IPS DF 6.9 (cell line): ENCODE measurements around the gene KLHL3.

Source experiments
- DNase-seq: peaks from one replicate; pipeline ENCODE4 v3.0.0-alpha.2; 2013; ENCODE audit warnings: low read depth, low spot score
- H3K27ac ChIP-seq: one replicate; pipeline ENCODE4 v1.5.1; 2013; ENCODE audit warnings: low read length, control low read depth
- H3K27me3 ChIP-seq: 2 replicates; pipeline ENCODE4 v1.6.1; 2013; ENCODE audit warnings: mild to moderate bottlenecking, low read length; ENCODE audit not compliant: control insufficient read depth, insufficient read depth
- H3K36me3 ChIP-seq: 2 replicates; pipeline ENCODE4 v1.6.1; 2013; ENCODE audit warnings: low read length; ENCODE audit not compliant: control insufficient read depth, insufficient read depth
- H3K4me1 ChIP-seq: 2 replicates; pipeline ENCODE4 v1.6.1; 2013; ENCODE audit warnings: low read length; ENCODE audit not compliant: control insufficient read depth, insufficient read depth
- H3K4me3 ChIP-seq: 2 replicates; pipeline ENCODE4 v1.5.1; 2013; ENCODE audit warnings: mild to moderate bottlenecking, low read length
- H3K9me3 ChIP-seq: 2 replicates; pipeline ENCODE4 v1.6.1; 2013; ENCODE audit warnings: low read length, inconsistent platforms; ENCODE audit not compliant: control insufficient read depth, insufficient read depth
- WGBS: extraction: QIAGEN DNeasy Blood & Tissue Kit; methylation state at CpG from one replicate; pipeline ENCODE4 v1.1.7; 2013; ENCODE audit warnings: mixed read lengths, missing lambda C conversion rate; ENCODE audit not compliant: insufficient read length, insufficient coverage; 5-methylcytosine and 5-hydroxymethylcytosine counted together

The KLHL3 gene

DNA sequence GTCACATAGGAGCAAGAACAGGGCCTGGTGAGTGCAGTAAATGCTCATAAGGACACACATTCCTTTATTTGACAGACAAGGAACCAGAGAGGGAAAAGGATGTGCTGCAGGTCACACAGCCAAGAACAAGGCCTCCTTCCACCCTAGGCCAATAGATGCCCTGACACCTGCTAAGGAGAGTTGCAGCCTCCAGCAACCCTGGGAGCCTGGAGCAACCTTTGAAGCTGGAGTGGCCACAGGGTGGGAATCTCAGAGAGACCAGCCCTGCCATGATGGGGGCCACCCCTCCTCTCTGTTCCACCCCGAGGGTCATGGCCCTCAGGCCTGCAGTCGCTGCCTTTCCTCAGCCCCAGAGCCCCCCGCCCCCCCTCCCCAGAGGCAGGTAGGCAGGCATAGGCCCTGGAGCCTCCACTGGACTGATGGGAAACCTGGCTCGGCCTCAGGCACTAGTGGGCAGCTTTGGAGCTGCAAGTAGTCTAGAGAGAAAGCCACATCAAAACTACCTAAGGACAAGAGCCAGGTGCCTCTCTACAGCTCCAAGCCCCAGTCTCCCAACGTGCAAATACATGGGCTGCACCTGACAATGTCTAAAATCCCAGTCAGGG is 120.6 kb downstream of the KLHL3 start:
- Histone ChIP-seq H3K27me3 (no peaks in the 10 kb centered on the region), H3K27ac (no peak overlapping the region), H3K4me1 (no peaks in the 10 kb centered on the region), H3K4me3 (no peak overlapping the region), H3K36me3 (no peaks in the 10 kb centered on the region), H3K9me3 (no peaks in the 10 kb centered on the region)
- DNase-seq, result no peak
- no CpG with 5 or more reads among the region's 5 CpGs for WGBS

DNA sequence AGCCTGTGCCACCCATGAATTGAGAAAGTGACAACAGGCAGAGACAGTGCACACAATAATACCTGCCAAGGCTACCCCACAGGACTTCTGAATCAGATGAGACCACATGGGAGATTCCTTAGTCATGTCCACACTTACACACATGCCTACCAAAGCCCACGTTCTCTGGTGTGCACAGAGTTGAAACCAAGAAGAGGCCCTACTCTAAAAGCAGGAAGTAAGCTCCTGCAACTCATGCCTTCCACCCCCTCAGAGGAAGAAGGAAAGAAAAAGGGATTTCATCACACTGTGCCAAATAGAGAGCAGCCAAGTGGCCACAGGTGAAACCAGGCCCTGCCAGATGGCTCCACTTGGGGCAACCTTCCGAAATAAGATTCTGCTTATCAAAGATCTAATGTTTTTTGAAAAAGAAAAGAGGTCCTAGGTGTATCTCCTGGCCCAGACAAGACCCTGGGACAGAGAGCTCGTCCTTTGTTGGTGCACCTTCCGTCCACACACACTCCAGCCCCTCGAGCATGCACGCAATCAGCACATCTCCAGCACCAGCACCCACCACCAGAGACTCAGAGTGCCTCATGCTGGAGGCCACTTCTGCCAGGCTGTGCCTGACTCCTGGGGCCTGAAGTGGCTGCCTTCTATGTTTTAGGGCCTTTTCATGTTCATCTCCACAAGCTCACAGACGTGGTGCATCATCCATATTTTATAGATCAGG is 122.2 kb downstream of the KLHL3 start:
- no peak for DNase-seq
- no peak overlapping the region for H3K27ac ChIP-seq
- no peak overlapping the region for H3K4me3 ChIP-seq
- WGBS, result no CpG with 5 or more reads among the region's 7 CpGs
- no peaks in the 10 kb centered on the region for H3K27me3 ChIP-seq
- no peaks in the 10 kb centered on the region for H3K36me3 ChIP-seq
- H3K9me3 ChIP-seq, result no peaks in the 10 kb centered on the region
- no peaks in the 10 kb centered on the region for H3K4me1 ChIP-seq

DNA sequence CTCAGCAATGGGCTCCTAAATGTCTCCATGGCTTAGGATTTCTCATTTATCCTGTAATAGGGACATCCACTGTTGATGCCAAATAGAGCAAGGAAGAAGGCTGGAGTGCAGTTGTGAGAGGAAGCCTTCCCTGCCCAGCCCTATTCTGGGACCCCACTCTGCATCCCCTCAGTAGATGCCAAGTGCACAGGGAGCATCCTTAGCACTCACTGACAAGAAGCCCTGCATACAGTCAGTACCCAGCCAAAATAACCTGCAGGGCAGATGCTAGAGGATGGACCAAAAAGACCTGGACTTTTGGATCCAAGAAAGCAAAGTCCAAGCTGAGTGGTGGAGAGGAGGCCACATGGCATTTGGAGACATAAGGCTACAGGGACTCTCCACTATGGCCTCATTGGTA is 123.3 kb downstream of the KLHL3 start:
- no peak for DNase-seq
- no peaks in the 10 kb centered on the region for H3K36me3 ChIP-seq

DNA sequence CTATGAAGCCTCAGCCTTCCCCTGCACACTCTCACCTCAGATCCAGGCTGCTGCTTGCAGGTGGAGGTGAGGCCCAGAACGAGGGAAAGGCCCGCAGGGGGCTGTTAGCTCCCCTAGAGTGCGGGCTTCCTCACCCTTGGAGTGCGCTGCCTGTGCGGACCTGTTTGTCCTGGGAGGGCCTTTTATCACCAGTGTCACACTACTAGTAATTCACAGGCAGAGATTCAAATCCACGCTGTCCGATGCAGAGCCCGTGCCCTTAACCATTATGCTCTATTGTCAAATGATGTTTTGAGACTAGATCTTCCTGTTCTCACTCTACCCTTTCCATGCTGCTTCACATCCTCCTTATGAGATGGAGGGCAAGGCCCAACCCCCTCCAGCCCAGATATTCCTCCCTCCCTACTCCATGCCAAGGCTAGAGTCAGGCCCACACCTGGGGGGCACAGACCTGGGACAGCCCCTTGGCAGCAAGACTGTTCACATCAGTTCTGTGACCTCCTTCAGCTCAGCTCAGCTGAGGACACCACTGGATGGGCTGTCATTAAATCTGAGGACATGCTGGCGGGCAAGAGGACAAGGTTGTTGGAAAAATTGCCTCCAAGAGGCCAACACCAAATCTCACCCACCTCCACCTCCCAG is 124.0 kb downstream of the KLHL3 start:
- Histone ChIP-seq H3K4me1 (no peaks in the 10 kb centered on the region), H3K27ac (no peak overlapping the region), H3K4me3 (no peak overlapping the region), H3K36me3 (no peaks in the 10 kb centered on the region), H3K27me3 (no peaks in the 10 kb centered on the region), H3K9me3 (no peaks in the 10 kb centered on the region)
- DNase-seq, result no peak
- WGBS, result no CpG with 5 or more reads among the region's 9 CpGs

More for the DNA sequence above, 123.3 kb downstream of the KLHL3 start:
- Histone ChIP-seq H3K27me3 (no peaks in the 10 kb centered on the region), H3K27ac (no peak overlapping the region), H3K4me1 (no peaks in the 10 kb centered on the region), H3K9me3 (no peaks in the 10 kb centered on the region), H3K4me3 (no peak overlapping the region)

DNA sequence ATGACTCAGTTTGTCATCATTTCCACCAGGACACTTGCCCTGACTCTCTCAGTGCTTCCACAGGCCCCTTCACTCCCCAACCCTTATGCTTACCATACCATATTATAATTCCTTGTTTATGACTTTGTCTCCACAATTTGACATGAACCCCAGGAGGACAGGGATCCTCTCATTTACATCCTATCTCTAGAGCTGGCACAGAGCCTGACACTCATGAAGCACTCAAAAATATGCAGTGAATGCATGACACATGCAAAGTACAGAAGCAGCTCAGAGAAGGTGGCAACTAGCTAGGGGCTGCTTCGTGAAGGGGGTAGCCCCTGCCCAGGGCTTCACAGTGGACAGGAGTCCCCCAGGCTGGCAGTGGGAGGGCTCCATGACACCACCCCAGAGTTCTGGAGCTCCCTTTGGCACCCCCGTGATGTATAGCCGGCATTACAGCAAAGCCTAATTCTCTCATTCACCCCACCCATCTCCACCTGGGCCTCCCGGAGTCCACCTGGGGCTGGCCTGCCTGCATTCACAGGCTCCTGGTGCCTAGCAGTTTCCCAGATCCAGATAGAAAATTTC is 124.8 kb downstream of the KLHL3 start:
- WGBS, result no CpG with 5 or more reads among the region's 4 CpGs

DNA sequence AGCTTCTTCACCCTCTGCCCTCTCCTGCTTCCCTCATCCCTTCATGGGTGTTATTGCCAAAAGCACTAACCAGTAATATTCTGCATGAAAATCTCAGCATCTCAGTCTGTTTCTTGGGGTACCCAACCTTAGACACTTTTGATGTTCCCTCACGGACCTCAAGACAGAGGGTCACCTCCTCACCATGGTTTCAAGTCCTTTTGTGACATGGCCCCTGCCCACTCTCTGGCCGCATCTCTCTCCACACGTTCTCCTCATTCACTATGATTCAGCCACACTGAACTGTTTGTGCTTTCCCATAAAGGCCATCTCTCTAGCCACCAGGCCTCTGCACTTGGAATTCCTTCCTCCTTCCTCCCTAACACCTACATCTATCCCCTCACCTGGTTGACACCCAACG is 125.3 kb downstream of the KLHL3 start:
- Histone ChIP-seq H3K9me3 (no peaks in the 10 kb centered on the region), H3K36me3 (no peaks in the 10 kb centered on the region), H3K27me3 (no peaks in the 10 kb centered on the region), H3K4me3 (no peak overlapping the region), H3K27ac (no peak overlapping the region), H3K4me1 (no peaks in the 10 kb centered on the region)
- no CpG with 5 or more reads among the region's 4 CpGs for WGBS
- DNase-seq, result no peak

More for the DNA sequence above, 124.8 kb downstream of the KLHL3 start:
- H3K27me3 ChIP-seq, result no peaks in the 10 kb centered on the region
- no peaks in the 10 kb centered on the region for H3K4me1 ChIP-seq
- H3K4me3 ChIP-seq, result no peak overlapping the region
- H3K27ac ChIP-seq, result no peak overlapping the region
- no peak for DNase-seq
- H3K36me3 ChIP-seq, result no peaks in the 10 kb centered on the region
- no peaks in the 10 kb centered on the region for H3K9me3 ChIP-seq

DNA sequence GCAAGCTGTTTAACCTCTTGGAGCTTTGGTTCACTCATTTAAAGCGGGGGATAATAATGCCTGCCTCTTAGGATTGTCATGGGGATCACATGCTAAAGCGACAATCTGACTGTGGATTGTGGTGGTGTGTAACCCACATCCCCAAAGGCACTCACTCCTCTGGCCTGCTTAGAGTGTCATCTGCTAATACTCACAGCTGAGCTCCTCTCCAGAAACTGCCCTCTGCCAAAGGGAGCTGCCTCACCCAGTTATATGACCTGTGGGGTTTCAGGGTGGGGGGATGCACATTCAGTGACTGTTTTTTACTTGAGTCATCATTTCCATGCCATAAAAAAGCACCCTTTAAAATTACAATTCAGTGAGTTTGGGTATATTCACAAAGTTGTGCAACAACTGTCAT is 126.8 kb downstream of the KLHL3 start:
- no peak overlapping the region for H3K4me3 ChIP-seq
- no peaks in the 10 kb centered on the region for H3K9me3 ChIP-seq
- H3K36me3 ChIP-seq, result no peaks in the 10 kb centered on the region
- H3K27ac ChIP-seq, result no peak overlapping the region
- no CpG with 5 or more reads among the region's 2 CpGs for WGBS
- DNase-seq, result no peak
- no peaks in the 10 kb centered on the region for H3K27me3 ChIP-seq
- no peaks in the 10 kb centered on the region for H3K4me1 ChIP-seq

DNA sequence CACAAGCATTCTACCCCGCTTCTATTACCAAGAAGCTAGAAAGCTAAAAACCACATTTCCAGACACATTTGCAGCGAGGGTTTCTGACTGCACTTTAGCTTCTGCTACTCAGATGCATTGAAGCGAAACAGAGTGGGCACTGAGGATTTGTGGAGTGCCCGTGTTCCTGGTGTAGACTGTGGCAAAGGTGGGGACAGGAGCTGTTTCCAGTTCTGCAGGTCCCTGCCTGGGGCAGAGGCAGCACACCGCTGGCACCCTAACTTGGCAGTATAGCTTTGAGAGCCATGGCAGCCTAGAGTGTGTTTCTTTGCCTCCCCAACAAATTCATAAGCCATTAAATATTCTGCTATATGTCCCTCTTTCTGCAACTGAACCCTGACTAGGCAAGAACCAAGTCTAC is 128.1 kb downstream of the KLHL3 start:
- no peak overlapping the region for H3K4me3 ChIP-seq
- no peaks in the 10 kb centered on the region for H3K36me3 ChIP-seq
- no peak overlapping the region for H3K27ac ChIP-seq
- no peak for DNase-seq
- no peaks in the 10 kb centered on the region for H3K27me3 ChIP-seq
- no peaks in the 10 kb centered on the region for H3K9me3 ChIP-seq
- H3K4me1 ChIP-seq, result no peaks in the 10 kb centered on the region
- whole genome bisulfite sequencing, result no CpG with 5 or more reads among the region's 5 CpGs

DNA sequence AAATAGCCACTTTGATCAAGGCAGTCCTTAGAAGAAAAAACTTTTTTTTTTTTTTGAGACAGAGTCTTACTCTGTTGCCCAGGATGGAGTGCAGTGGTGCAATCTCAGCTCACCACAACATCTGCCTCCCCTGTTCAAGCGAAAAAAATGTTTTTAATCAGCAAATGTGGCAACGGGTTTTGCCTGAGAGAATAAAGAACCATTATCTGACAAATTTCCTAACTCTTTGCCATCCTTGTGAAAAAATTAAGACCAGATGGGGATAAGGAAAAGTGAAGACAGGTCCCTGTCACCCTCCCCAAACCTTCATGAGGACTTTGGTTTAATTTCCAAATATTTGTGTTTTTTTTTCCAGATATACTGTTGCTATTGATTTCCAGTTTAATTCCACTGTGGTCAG is 129.5 kb downstream of the KLHL3 start:
- WGBS, result no CpG with 5 or more reads among the region's 2 CpGs
- Histone ChIP-seq H3K36me3 (no peaks in the 10 kb centered on the region), H3K27me3 (no peaks in the 10 kb centered on the region), H3K4me3 (no peak overlapping the region), H3K27ac (no peak overlapping the region), H3K9me3 (no peaks in the 10 kb centered on the region), H3K4me1 (no peaks in the 10 kb centered on the region)
- DNase-seq, result no peak

DNA sequence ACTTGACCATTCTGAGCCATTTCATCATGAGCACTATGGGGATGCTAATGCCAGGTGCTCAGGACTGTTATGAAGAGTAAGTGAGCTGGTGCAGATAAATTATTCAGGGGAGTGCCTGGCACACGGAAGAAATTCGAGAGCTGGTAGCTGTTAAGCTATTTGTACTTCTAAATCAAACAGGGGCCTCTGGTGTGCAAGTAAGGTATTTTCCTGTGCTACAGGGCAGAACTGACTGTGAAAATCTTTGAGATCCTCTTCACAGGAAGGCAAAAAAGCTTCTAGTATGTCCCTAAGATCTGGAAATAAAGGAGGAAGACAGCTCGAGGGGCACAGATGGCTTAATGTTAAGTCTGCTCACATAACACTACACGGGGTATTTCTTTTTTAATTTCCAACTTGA is 130.5 kb downstream of the KLHL3 start:
- no peaks in the 10 kb centered on the region for H3K4me1 ChIP-seq
- H3K36me3 ChIP-seq, result no peaks in the 10 kb centered on the region
- WGBS, result no CpG with 5 or more reads among the region's 4 CpGs
- no peaks in the 10 kb centered on the region for H3K9me3 ChIP-seq
- H3K27ac ChIP-seq, result no peak overlapping the region
- H3K4me3 ChIP-seq, result no peak overlapping the region
- no peaks in the 10 kb centered on the region for H3K27me3 ChIP-seq
- DNase-seq, result no peak
